SK-N-SH (cell line): ENCODE measurements around the gene AOC1. TPM values are rescaled to one million over a fixed set of nuclear protein-coding genes. Genes with fewer than 3 reads are reported as not detected.

Experiments
- CTCF ChIA-PET: fragments of 300-600, 350-600 bp; formaldehyde crosslinking; extraction: SDS; loops from one replicate; lab custom pipeline; 2021; lab: Yijun Ruan, JAX
- POLR2A ChIA-PET: fragments of 350-600 bp; sonication (Branson Sonifier 250); formaldehyde crosslinking; extraction: SDS; loops from one replicate; lab custom pipeline; 2020; ENCODE audit warnings: antibody characterized with exemption, inconsistent platforms; lab: Yijun Ruan, JAX
- DNase-seq: peaks from one replicate; pipeline ENCODE4 v3.0.0; 2012
- H2AFZ ChIP-seq: fragments of 200-600 bp; sonication (generic); 2 replicates; pipeline ENCODE4 v1.8.1; 2016; ENCODE audit warnings: antibody characterized with exemption, mild to moderate bottlenecking, low read depth
- H3F3A ChIP-seq: fragments of 200-600 bp; sonication (generic); replicated peaks from 2 replicates; pipeline ENCODE3; 2016; ENCODE audit warnings: antibody characterized with exemption, mild to moderate bottlenecking; ENCODE audit not compliant: insufficient read depth
- H3K27ac ChIP-seq, 2 experiments: fragments of 200-500 bp in 1 of 2; fragments of 200-600 bp in 1 of 2; sonication (Bioruptor generic) in 1 of 2; sonication (generic), shearing (Covaris generic) in 1 of 2; 2 replicates each; pipeline versions ENCODE4 v1.5.1 to v1.6.1; 2014 to 2016; ENCODE audit warnings: low read depth in 2 of 2, inconsistent platforms in 1 of 2, low read length in 1 of 2, mild to moderate bottlenecking in 1 of 2, mixed read lengths in 1 of 2
- H3K27me3 ChIP-seq: fragments of 200-600 bp; sonication (generic), shearing (Covaris generic); 2 replicates; pipeline ENCODE4 v1.6.1; 2016; ENCODE audit warnings: mixed run types; ENCODE audit not compliant: insufficient read depth
- H3K36me3 ChIP-seq, 2 experiments: fragments of 200-500 bp in 1 of 2; fragments of 200-600 bp in 1 of 2; sonication (Bioruptor generic) in 1 of 2; sonication (generic) in 1 of 2; replicated peaks in 1 of 2; 2 replicates each; pipeline versions ENCODE3 to v1.5.1; 2014 to 2016; ENCODE audit warnings: low read length in 1 of 2, mild to moderate bottlenecking in 1 of 2; ENCODE audit not compliant: insufficient read depth in 2 of 2, control insufficient read depth in 1 of 2
- H3K4me1 ChIP-seq, 2 experiments: fragments of 200-500 bp in 1 of 2; fragments of 200-600 bp in 1 of 2; sonication (Bioruptor generic) in 1 of 2; sonication (generic), shearing (Covaris generic) in 1 of 2; 2 replicates each; pipeline versions ENCODE4 v1.5.1 to v1.6.1; 2014 to 2016; ENCODE audit warnings: low read depth in 1 of 2, low read length in 1 of 2, mixed run types in 1 of 2; ENCODE audit not compliant: insufficient read depth in 2 of 2, control insufficient read depth in 1 of 2
- H3K4me2 ChIP-seq: fragments of 200-600 bp; sonication (generic), shearing (Covaris generic); 2 replicates; pipeline ENCODE4 v1.6.1; 2017; ENCODE audit warnings: mixed run types
- H3K4me3 ChIP-seq, 2 experiments: fragments of 200-500 bp in 1 of 2; fragments of 200-600 bp in 1 of 2; sonication (Bioruptor generic) in 1 of 2; sonication (generic), shearing (Covaris generic) in 1 of 2; 2 replicates each; pipeline versions ENCODE4 v1.5.1 to v1.8.1; 2014 to 2016; ENCODE audit warnings: low read depth in 2 of 2, inconsistent platforms in 1 of 2, low read length in 1 of 2, mild to moderate bottlenecking in 1 of 2, mixed read lengths in 1 of 2, moderate library complexity in 1 of 2
- H3K79me2 ChIP-seq: fragments of 200-600 bp; sonication (generic); 2 replicates; pipeline ENCODE4 v1.8.1; 2017; ENCODE audit warnings: mild to moderate bottlenecking; ENCODE audit not compliant: insufficient read depth
- H3K9ac ChIP-seq: fragments of 200-600 bp; sonication (generic); 2 replicates; pipeline ENCODE4 v1.6.1; 2017; ENCODE audit warnings: mixed run types
- H3K9me2 ChIP-seq: fragments of 200-600 bp; sonication (generic); 2 replicates; pipeline ENCODE4 v1.6.1; 2017; ENCODE audit warnings: mixed run types
- H3K9me3 ChIP-seq: fragments of 200-600 bp; sonication (generic); 2 replicates; pipeline ENCODE4 v1.6.1; 2017; ENCODE audit warnings: mixed run types, mild to moderate bottlenecking, moderate library complexity
- H4K20me1 ChIP-seq: fragments of 200-600 bp; sonication (generic); 2 replicates; pipeline ENCODE4 v1.6.1; 2017; ENCODE audit warnings: mild to moderate bottlenecking, mixed run types; ENCODE audit not compliant: insufficient read depth
- CHD2 ChIP-seq: fragments of 150-350 bp; IDR thresholded peaks from 2 replicates; pipeline ENCODE4 v1.6.1; 2018; ENCODE audit warnings: low read length; ENCODE audit not compliant: partially characterized antibody
- ELF1 ChIP-seq: IDR thresholded peaks from 2 replicates; pipeline ENCODE4 v1.4.0; 2012
- EP300 ChIP-seq, 2 experiments: IDR thresholded peaks; 2 replicates each; pipeline versions ENCODE4 v1.4.0 to v1.6.1; 2012; ENCODE audit warnings: borderline replicate concordance in 1 of 2, low read depth in 1 of 2, low read length in 1 of 2
- FOSL2 ChIP-seq: IDR thresholded peaks from 2 replicates; pipeline ENCODE4 v1.4.0; 2012; ENCODE audit warnings: low read depth, mild to moderate bottlenecking, moderate library complexity, borderline replicate concordance
- FOXJ3 ChIP-seq: sonication (generic); formaldehyde crosslinking; IDR thresholded peaks from 2 replicates; pipeline ENCODE4 v1.5.1; 2020; ENCODE audit warnings: mild to moderate bottlenecking, missing genetic modification reagents
- GABPA ChIP-seq: IDR thresholded peaks from 2 replicates; pipeline ENCODE4 v1.4.0; 2012; ENCODE audit warnings: low read depth, mild to moderate bottlenecking
- IRF3 ChIP-seq: fragments of 150-350 bp; IDR thresholded peaks from 2 replicates; pipeline ENCODE4 v1.6.1; 2016; ENCODE audit warnings: mild to moderate bottlenecking, low read depth, low read length
- NFIC ChIP-seq: IDR thresholded peaks from 2 replicates; pipeline ENCODE4 v1.4.0; 2012; ENCODE audit warnings: borderline replicate concordance
- RXRA ChIP-seq: IDR thresholded peaks from 2 replicates; pipeline ENCODE4 v1.4.0; 2012; ENCODE audit warnings: low read depth, mild to moderate bottlenecking, borderline replicate concordance
- SIN3A ChIP-seq: IDR thresholded peaks from 2 replicates; pipeline ENCODE4 v1.6.1; 2012; ENCODE audit warnings: low read depth, mild to moderate bottlenecking, low read length, moderate library complexity, borderline replicate concordance
- SMC3 ChIP-seq: IDR thresholded peaks from 2 replicates; pipeline ENCODE4 v1.6.1; 2012; ENCODE audit warnings: low read depth, low read length, improper control_type of control experiment
- TCF12 ChIP-seq: IDR thresholded peaks from 2 replicates; pipeline ENCODE4 v1.4.0; 2012
- TEAD4 ChIP-seq: IDR thresholded peaks from 2 replicates; pipeline ENCODE4 v1.4.0; 2012; ENCODE audit warnings: mild to moderate bottlenecking, borderline replicate concordance; ENCODE audit not compliant: insufficient read depth
- YY1 ChIP-seq: IDR thresholded peaks from 2 replicates; pipeline ENCODE4 v1.4.0; 2012; ENCODE audit warnings: low read depth, mild to moderate bottlenecking
- WGBS: methylation state at CpG from one replicate; pipeline ENCODE4 v1.1.6; 2017; ENCODE audit warnings: low lambda C conversion rate; 5-methylcytosine and 5-hydroxymethylcytosine counted together
- polyA plus RNA-seq, 3 experiments: library from polyadenylated mRNA; depleted of rRNA; stranded (reverse); fragments of >200 nt; gene quantifications; 2 replicates each; pipeline ENCODE4 v1.2.3, GENCODE V29; 2012
- TF ChIP-seq, protein P1 (sequence below): IDR thresholded peaks from 2 replicates; pipeline ENCODE4 v1.6.1; 2012; ENCODE audit warnings: mild to moderate bottlenecking, low read depth, low read length, moderate library complexity

The AOC1 gene
- polyA plus RNA-seq, 1 of the 3 experiments (the other 2 are of a cell fraction) = not detected

GRCh38 chr7:150820148-150820547 lies 32.2 kb upstream of the AOC1 start:
- WGBS = 26% methylated on average over 5 of the region's 5 CpGs
- no peak overlapping the region for H3K4me2 ChIP-seq
- no peaks in the 10 kb centered on the region for H3F3A ChIP-seq
- POLR2A ChIA-PET = no interaction called here
- no peaks in the 10 kb centered on the region for H3K36me3 ChIP-seq
- peaks cover 0 to 14% of the 10 kb centered on the region in 2 experiments; a peak in 2 of 4 replicates for H3K4me1 ChIP-seq
- no peaks in the 10 kb centered on the region for H3K9me2 ChIP-seq
- H3K79me2 ChIP-seq = no peaks in the 10 kb centered on the region
- no peaks in the 10 kb centered on the region for H4K20me1 ChIP-seq
- H3K9ac ChIP-seq = no peak overlapping the region
- no peaks in the 10 kb centered on the region for H3K9me3 ChIP-seq
- CTCF ChIA-PET = interaction anchor here (1.1 to 2.8 kb wide), 4 partner anchors 12 to 78 kb away, joined by 3 to 9 read pairs (median 4); no protein-coding TSS in a partner anchor
- H3K27ac ChIP-seq = peak overlapping the region in 1 of 2 experiments; percentile 91; a peak in 2 of 4 replicates
- no peaks in the 10 kb centered on the region for H3K27me3 ChIP-seq
- H3K4me3 ChIP-seq = no peak overlapping the region
- H2AFZ ChIP-seq = no peak overlapping the region
- TF ChIP-seq GABPA = no peak
- TF ChIP-seq TEAD4 = no peak
- no peak for TF ChIP-seq TCF12
- TF ChIP-seq NFIC = no peak
- no peak for TF ChIP-seq IRF3
- TF ChIP-seq SIN3A = no peak
- TF ChIP-seq FOSL2 = no peak
- no peak for TF ChIP-seq YY1
- no peak for TF ChIP-seq ELF1
- TF ChIP-seq RXRA = no peak
- TF ChIP-seq, protein P1, sequence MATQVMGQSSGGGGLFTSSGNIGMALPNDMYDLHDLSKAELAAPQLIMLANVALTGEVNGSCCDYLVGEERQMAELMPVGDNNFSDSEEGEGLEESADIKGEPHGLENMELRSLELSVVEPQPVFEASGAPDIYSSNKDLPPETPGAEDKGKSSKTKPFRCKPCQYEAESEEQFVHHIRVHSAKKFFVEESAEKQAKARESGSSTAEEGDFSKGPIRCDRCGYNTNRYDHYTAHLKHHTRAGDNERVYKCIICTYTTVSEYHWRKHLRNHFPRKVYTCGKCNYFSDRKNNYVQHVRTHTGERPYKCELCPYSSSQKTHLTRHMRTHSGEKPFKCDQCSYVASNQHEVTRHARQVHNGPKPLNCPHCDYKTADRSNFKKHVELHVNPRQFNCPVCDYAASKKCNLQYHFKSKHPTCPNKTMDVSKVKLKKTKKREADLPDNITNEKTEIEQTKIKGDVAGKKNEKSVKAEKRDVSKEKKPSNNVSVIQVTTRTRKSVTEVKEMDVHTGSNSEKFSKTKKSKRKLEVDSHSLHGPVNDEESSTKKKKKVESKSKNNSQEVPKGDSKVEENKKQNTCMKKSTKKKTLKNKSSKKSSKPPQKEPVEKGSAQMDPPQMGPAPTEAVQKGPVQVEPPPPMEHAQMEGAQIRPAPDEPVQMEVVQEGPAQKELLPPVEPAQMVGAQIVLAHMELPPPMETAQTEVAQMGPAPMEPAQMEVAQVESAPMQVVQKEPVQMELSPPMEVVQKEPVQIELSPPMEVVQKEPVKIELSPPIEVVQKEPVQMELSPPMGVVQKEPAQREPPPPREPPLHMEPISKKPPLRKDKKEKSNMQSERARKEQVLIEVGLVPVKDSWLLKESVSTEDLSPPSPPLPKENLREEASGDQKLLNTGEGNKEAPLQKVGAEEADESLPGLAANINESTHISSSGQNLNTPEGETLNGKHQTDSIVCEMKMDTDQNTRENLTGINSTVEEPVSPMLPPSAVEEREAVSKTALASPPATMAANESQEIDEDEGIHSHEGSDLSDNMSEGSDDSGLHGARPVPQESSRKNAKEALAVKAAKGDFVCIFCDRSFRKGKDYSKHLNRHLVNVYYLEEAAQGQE = no peak
- TF ChIP-seq FOXJ3 (CRISPR knock-in tag) = no peak
- DNase-seq = no peak

DNA sequence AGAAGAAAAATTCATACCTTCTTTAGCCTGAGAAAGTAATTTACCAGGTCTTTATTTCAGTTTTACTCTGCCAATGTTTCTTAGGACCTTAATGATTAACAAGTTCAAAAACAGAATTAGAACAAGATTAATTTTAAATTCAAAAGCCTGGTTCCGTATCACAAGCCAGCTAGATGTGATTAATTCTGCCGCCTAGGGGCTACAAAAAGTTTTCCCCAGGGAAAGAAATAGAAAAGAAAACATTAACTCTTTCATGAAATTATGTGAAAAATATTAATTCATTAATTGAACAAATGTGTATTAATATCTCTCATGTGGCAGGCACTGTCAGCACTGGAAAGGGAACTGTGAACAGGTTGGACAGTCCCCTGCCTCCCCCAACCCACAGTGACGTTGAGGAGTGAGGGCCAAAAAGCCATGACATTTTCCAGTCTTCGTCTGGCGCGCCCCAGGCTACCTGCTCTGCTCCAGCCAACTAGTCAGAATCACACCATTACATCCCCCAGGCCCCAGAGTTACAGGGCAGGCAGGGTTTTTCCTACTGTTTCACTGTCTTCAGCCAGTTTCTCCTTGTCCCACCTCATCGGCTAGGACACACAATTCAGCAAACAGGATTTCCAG lies 31.6 kb upstream of the AOC1 start:
- Histone ChIP-seq H3K9me3 (no peaks in the 10 kb centered on the region), H3K27me3 (no peaks in the 10 kb centered on the region), H4K20me1 (no peaks in the 10 kb centered on the region), H3K79me2 (no peaks in the 10 kb centered on the region), H3K4me1 (peaks cover 0 to 14% of the 10 kb centered on the region in 2 experiments; a peak in 2 of 4 replicates), H3K4me2 (no peak overlapping the region), H3K9ac (no peak overlapping the region), H3K9me2 (no peaks in the 10 kb centered on the region), H2AFZ (no peak overlapping the region), H3F3A (no peaks in the 10 kb centered on the region), H3K36me3 (no peaks in the 10 kb centered on the region), H3K4me3 (no peak overlapping the region), H3K27ac (peak overlapping the region in 1 of 2 experiments; percentile 91; a peak in 2 of 4 replicates)
- peak; percentile 73 for DNase-seq
- CTCF ChIA-PET = interaction anchor here (1.0 to 2.8 kb wide), 5 partner anchors 12 to 78 kb away, joined by 3 to 9 read pairs (median 3); no protein-coding TSS in a partner anchor
- POLR2A ChIA-PET = no interaction called here
- 51% methylated on average over 7 of the region's 7 CpGs for WGBS
- TF ChIP-seq SMC3 = no peak
- TF ChIP-seq RXRA = no peak
- TF ChIP-seq FOXJ3 (CRISPR knock-in tag) = peak; percentile 30; the same call in 1 of the 2 replicates
- TF ChIP-seq EP300 (IDR thresholded peaks at IDR 0.05; ENCODE audit: borderline replicate concordance in 1 of 2, low read depth in 1 of 2, low read length in 1 of 2) = peak in 1 of 2 experiments; percentile 80; a peak in 2 of 4 replicates
- peak; percentile 20 for TF ChIP-seq CHD2
